Adrenal gland (tissue), 5 donors: ENCODE results near the gene NUP93.

Experiments
- CTCF ChIP-seq, 6 experiments: fragments of 450-650 bp in 4 of 6; fragments of 200-600 bp in 2 of 6; sonication (generic) in 1 of 6; IDR thresholded peaks; 1 replicate in 5 of 6; 2 replicates in 1 of 6; pipeline versions ENCODE4 v1.5.1 to v1.8.0; 2016 to 2021; ENCODE audit warnings: antibody characterized with exemption in 6 of 6, mild to moderate bottlenecking in 2 of 6, moderate library complexity in 1 of 6
- POLR2A ChIP-seq, 2 donors: fragments of 450-650 bp; IDR thresholded peaks; one replicate each; pipeline ENCODE4 v1.6.1; 2017; ENCODE audit warnings: antibody characterized with exemption in 2 of 2, mild to moderate bottlenecking in 2 of 2, moderate library complexity in 1 of 2
- donor health status: DM: no; HTN: no; CAD: no.

GRCh38 chr16:56748826-56749225, 18.9 kb downstream of the NUP93 start:
- TF ChIP-seq CTCF (IDR thresholded peaks at IDR 0.05) (no peak), POLR2A (IDR thresholded peaks at IDR 0.05) (no peak)
